Left colon (tissue), 2 donors: ENCODE data around the gene GAL3ST2. TPM values are rescaled to one million over a fixed set of nuclear protein-coding genes. Genes with fewer than 3 reads are reported as not detected.
"Not testable (repeated sequence)": the region's sequence is repeated elsewhere in the genome, so short reads cannot be mapped to it uniquely, and the experiment has no call there.

ENCODE experiments used
- ATAC-seq: fragments of 200-7000 bp; cut with Tn5 transposase; one replicate; pipeline ENCODE4 v1.9.1; 2020; ENCODE audit warnings: mild to moderate bottlenecking, moderate library complexity
- DNase-seq, 2 donors: peaks; one replicate each; pipeline ENCODE4 v3.0.0-alpha.2; 2020
- intact Hi-C, 2 donors: fragments of 100-400 bp; cut with DNase I in 1 of 2; cut with micrococcal nuclease in 1 of 2; formaldehyde crosslinking; loops; one replicate each; pipeline versions ENCODE4 v1.11.2 to v1.14.0; 2022; cut with DNase I, micrococcal nuclease
- total RNA-seq, 2 donors: library from RNA; stranded (reverse); fragmentation: NEBNext Ultra II Directional; extraction: Animal tissue kit (Norgen Biotek cat#: 25700); gene quantifications; one replicate each; pipeline ENCODE4 v1.2.1, GENCODE V29; 2021
- donor health status: DM: no; HTN: no; CAD: no.
- donor health status: DM: yes; HTN: yes; CAD: no.

Gene GAL3ST2
- total RNA-seq, 2 donors from 2014 or later = 50.8 to 69.8 TPM

DNA sequence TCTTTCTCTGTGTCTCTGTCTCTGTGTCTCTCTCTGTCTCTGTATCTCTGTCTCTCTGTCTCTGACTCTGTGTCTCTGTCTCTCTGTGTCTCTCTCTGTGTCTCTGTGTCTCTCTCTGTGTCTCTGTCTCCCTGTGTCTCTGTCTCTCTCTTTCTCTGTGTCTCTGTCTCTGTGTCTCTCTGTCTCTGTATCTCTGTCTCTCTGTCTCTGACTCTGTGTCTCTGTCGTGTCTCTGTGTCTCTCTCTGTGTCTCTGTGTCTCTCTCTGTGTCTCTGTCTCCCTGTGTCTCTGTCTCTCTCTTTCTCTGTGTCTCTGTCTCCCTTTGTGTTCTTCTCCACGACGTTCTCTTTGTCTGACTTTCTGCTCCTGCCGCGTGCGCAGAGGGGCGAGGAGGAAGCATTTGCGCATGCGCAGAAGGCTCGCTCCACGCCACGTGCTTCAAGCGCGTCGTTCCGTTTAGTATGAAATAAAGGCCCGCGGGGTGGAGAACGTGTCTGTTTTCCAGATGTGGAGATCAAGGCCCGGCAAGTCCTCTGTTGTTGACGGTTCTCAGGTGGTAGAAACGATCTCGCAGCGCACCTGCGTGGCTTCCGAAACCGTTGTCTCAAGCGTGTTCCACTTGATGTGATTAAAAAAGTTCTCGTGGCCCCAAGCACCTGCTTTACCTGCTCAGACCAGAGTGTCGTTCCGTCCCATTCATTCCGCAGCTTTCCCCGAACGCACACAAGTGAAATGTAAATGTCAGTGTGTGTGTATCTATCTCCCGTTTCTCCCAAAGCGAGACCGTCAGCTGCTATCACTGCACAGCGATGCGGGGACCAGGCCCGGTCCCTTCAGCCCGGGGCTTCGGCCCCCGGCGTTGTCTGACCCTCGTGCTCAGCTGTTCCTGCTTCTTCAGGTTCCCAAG, 47.2 kb downstream of the GAL3ST2 start:
- DNase-seq = peak in 1 of 2 donors; percentile 12
- intact Hi-C loops, ATAC-seq: not testable (repeated sequence)

GRCh38 chr2:241827394-241827793, 50.8 kb downstream of the GAL3ST2 start:
- intact Hi-C loops = no loop called here
- ATAC-seq (no peak), DNase-seq (no peak)

DNA sequence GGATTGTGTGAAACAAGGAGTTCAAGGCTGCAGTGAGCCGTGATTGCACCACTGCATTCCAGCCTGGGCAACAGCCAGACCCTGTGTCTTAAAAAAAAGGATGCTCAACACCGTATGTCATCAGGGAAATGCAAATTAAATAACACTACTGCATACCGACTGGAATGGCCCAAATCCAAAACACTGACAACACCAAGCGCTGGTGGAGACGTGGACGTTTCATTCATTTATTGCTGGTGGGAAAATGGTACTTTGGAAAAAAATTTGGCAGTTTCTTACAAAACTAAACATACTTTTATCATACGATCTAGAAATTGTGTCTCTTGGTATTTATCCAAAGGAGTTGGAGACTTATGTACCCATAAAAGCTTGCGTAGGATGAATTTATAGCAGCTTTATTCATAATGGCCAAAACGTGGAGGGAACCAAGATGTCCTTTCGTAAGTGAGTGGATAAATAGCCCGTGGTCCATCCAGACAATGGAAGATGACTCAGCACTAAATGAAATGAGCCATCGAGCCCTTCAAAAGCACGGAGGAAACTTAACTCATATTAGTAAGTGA, 56.6 kb downstream of the GAL3ST2 start:
- ATAC-seq (no peak), DNase-seq (no peak)
- intact Hi-C loops = no loop called here

DNA sequence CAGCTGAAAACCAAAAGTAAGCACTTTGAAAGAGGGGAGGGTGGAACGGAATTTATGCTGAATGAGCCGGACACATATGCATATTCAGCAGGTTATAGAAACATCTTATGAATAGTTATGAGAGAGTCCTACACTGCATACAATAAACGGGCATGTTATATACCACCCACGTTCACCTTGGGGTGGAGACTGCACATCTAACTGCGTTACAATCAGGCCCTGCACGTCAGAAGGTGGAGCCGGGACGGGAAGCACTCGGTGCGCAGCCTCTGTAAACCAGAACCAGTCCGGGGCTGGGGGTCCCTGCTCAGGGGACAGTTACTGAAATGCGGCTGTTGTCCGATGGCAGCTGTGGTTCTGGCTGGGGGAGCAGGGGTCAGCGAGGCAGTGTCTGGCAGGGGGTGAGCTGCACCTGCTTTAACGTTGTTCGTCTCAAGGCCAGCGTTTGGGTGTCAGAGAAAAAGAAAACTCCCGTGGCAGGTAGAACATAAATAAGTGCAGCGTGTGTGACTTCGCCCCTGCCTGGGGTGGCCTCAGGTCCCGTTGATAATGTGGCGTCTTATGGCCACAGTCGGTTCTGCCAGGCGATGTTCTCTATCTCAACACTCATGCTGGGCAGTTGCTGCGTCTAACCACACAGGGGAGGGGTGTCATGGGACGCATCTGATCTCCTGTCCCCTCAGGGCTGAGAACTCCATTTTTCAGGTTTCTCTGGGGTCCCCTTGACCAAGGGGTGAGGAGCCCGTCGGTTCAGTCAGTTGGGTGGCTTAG, 57.3 kb downstream of the GAL3ST2 start:
- intact Hi-C loops, DNase-seq, ATAC-seq: not testable (repeated sequence)

GRCh38 chr2:241834527-241835210, 58.0 kb downstream of the GAL3ST2 start:
- intact Hi-C loops = no loop called here
- no peak for DNase-seq
- ATAC-seq = no peak

GRCh38 chr2:241835611-241836010, 59.0 kb downstream of the GAL3ST2 start:
- DNase-seq (no peak), ATAC-seq (no peak)
- intact Hi-C loops = no loop called here

DNA sequence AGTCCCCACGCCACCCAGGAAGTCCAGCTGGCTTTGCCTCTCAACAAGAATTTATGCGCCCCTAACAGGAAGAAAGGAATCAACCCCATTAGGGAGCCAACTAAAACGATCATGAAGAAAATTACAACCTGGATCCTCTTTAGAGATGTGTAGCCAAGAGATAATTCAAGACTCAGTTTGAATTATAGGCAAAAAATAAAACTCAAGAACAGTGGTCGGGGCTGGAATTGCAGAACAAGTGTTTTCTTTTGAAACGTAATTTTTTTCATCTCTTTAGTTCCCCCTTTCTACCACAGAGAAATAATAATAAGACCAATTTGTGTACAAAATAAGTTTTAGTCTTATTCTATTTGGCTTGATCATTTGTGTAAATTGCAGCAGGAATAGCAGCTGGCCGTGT, 59.7 kb downstream of the GAL3ST2 start:
- intact Hi-C loops = no loop called here
- no peak for ATAC-seq
- DNase-seq = no peak

GRCh38 chr2:241837197-241837965, 60.8 kb downstream of the GAL3ST2 start:
- ATAC-seq = no peak
- intact Hi-C loops = no loop called here
- DNase-seq = no peak

- intact Hi-C loops = no loop called here
- DNase-seq (peak in 1 of 2 donors; percentile 19), ATAC-seq (no peak)
Observed at GRCh38 chr2:241841181-241842066, 64.8 kb downstream of the GAL3ST2 start.

- ATAC-seq (no peak), DNase-seq (peak in 1 of 2 donors; percentile 13)
- intact Hi-C loops = no loop called here
Observed at GRCh38 chr2:241842067-241842415, 65.4 kb downstream of the GAL3ST2 start.

- intact Hi-C loops = no loop called here
- ATAC-seq (no peak), DNase-seq (peak; percentile 52 to 59)
Observed at GRCh38 chr2:241842620-241843211, 66.1 kb downstream of the GAL3ST2 start.

DNA sequence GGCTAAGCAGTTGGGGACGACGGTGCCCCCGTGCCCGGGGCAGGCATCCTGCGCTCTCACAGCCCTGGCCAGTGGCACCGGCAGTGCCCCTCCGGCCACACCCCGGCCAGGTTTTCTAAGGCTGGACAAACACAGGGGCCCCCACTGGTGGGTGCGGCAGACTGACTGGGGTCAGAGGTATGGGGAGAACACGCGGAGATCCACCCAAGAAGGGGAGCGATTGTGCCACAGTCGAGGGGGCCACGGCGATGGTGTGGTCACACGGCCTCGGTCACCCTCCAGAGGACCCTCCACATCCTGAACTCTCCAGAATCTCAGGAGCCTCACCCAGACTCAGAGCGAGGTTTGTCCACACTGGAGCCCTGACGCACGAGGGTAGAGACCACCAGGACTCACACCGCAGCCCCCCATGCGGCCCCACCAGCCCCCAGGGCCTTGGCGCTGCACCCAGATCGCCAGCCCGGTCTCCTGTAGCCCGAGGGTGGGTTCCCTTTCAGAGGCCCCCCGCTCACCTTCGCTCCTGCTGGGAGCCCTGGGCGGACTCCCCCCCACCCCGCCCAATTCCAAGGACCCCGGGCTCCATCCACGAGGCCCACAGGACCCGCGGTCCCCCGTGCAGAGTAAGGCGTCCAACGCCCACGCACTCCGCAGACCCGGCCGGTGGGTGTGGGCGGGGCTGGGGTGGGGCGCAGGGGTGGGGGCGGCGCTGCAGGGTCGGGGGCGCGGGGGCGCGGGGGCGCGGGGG, 66.9 kb downstream of the GAL3ST2 start:
- DNase-seq = no peak
- no peak for ATAC-seq
- intact Hi-C loops = no loop called here

DNA sequence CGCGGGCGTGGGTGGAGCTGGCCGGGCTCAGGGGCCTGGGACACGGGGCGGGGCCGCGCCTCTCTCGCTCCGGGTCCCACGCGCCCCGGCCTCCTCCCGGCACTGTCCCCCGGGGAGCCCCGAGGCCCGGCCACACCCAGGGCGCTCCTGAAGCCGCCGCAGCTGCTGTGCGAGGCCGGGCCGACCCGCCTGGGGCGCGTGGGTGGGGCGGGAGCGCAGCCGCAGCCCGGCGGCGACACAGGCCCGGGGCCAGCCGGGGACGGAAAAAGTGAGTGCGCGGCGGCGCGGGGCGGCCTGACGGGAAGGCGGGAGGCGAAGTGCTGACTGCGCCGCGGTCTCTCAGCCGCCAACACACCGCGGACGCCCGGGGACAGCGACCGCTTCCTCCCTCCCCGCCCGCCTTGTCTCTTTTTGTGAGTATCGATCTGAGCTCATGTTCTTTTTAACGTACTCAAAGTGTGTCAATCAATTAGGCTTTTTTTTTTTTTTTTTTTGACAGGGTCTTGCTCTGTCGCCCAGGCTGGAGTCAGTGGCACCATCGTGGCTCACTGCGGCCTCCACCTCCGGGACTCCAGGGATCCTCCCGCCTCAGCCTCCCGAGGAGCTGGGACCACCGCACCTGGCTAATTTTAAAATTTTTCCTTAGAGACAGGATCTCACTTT, 67.6 kb downstream of the GAL3ST2 start:
- DNase-seq (peak; percentile 61 to 84), ATAC-seq (peak; percentile 99)
- intact Hi-C loops = no loop called here

- no peak for ATAC-seq
- DNase-seq = peak in 1 of 2 donors; percentile 24
- intact Hi-C loops = no loop called here
Observed at GRCh38 chr2:241844831-241845578, 68.4 kb downstream of the GAL3ST2 start.

- ATAC-seq (no peak), DNase-seq (no peak)
- intact Hi-C loops = no loop called here
Observed at GRCh38 chr2:241846406-241846805, 69.8 kb downstream of the GAL3ST2 start.
